A673 (cell line): ENCODE data around the gene RBMS1. TPM values are rescaled to one million over a fixed set of nuclear protein-coding genes. Genes with fewer than 3 reads are reported as not detected.

Experiments used
- BruUV-seq: library from RNA; stranded (reverse); fragments of 400-500 nt; replicated peaks from 2 replicates; lab custom pipeline; 2021; lab: Mats Ljungman, UMichigan
- CTCF ChIA-PET: fragments of 300-600 bp; sonication (Branson Sonifier 250); formaldehyde crosslinking; loops from one replicate; lab custom pipeline; 2022; ENCODE audit warnings: antibody characterized with exemption; lab: Charles Lee
- POLR2A ChIA-PET: fragments of 300-600 bp; sonication (Branson Sonifier 250); formaldehyde crosslinking; loops from one replicate; lab custom pipeline; 2022; ENCODE audit warnings: antibody characterized with exemption; ENCODE audit not compliant: low non-redundant PET; lab: Charles Lee
- DNase-seq: peaks from one replicate; pipeline ENCODE4 v3.0.0-alpha.2; 2015; ENCODE audit warnings: low spot score
- H3K27ac ChIP-seq: fragments of 200-600 bp; sonication (generic); 2 replicates; pipeline ENCODE4 v1.5.1; 2016; ENCODE audit warnings: mixed run types, low read depth, mild to moderate bottlenecking, mixed read lengths, antibody characterized with exemption, low read length; ENCODE audit not compliant: poor library complexity, severe bottlenecking
- H3K27me3 ChIP-seq: fragments of 200-600 bp; sonication (generic); replicated peaks from 2 replicates; pipeline ENCODE4 v1.6.1; 2017; ENCODE audit warnings: mixed run types, low read depth, mild to moderate bottlenecking, mixed read lengths, antibody characterized with exemption, low read length; ENCODE audit not compliant: insufficient read depth, poor library complexity
- H3K36me3 ChIP-seq: fragments of 200-600 bp; sonication (generic); 2 replicates; pipeline ENCODE4 v1.6.1; 2016; ENCODE audit warnings: mixed run types, mild to moderate bottlenecking, mixed read lengths, antibody characterized with exemption, low read length; ENCODE audit not compliant: insufficient read depth, poor library complexity, severe bottlenecking
- H3K4me1 ChIP-seq: fragments of 200-600 bp; sonication (generic); 2 replicates; pipeline ENCODE4 v1.6.1; 2017; ENCODE audit warnings: mixed run types, mild to moderate bottlenecking, mixed read lengths, antibody characterized with exemption, low read length; ENCODE audit not compliant: insufficient read depth, poor library complexity, severe bottlenecking
- H3K4me3 ChIP-seq: fragments of 200-600 bp; sonication (generic); 2 replicates; pipeline ENCODE4 v1.5.1; 2016; ENCODE audit warnings: low read depth, mixed run types, mild to moderate bottlenecking, mixed read lengths, low read length; ENCODE audit not compliant: poor library complexity, severe bottlenecking
- H3K9me3 ChIP-seq: fragments of 200-600 bp; sonication (generic); 2 replicates; pipeline ENCODE4 v1.6.1; 2016; ENCODE audit warnings: mixed run types, low read depth, mild to moderate bottlenecking, mixed read lengths, antibody characterized with exemption, low read length; ENCODE audit not compliant: poor library complexity, severe bottlenecking
- EZH2 ChIP-seq: fragments of 200-600 bp; sonication (generic); IDR thresholded peaks from 2 replicates; pipeline ENCODE4 v1.6.1; 2017; ENCODE audit warnings: borderline replicate concordance, low read depth, mild to moderate bottlenecking, mixed read lengths, antibody characterized with exemption, low read length; ENCODE audit not compliant: poor library complexity, severe bottlenecking
- intact Hi-C: fragments of 100-400 bp; cut with micrococcal nuclease; formaldehyde crosslinking; loops from one replicate; pipeline ENCODE4 v1.10.0; 2022; ENCODE audit not compliant: unreplicated experiment
- total RNA-seq: library from RNA; stranded (reverse); gene quantifications from 2 replicates; pipeline ENCODE4 v1.2.3, GENCODE V29; 2021
- TF ChIP-seq, protein P1 (sequence below): fragments of 300-800, 200-600 bp; sonication (generic); conservative IDR thresholded peaks from 2 replicates; pipeline ENCODE4 v1.5.1; 2017; ENCODE audit warnings: low read depth, mild to moderate bottlenecking, antibody characterized with exemption, low read length, moderate library complexity, mixed read lengths

The RBMS1 gene
- total RNA-seq, 1 experiment from 2014 or later = 84.9 TPM

DNA sequence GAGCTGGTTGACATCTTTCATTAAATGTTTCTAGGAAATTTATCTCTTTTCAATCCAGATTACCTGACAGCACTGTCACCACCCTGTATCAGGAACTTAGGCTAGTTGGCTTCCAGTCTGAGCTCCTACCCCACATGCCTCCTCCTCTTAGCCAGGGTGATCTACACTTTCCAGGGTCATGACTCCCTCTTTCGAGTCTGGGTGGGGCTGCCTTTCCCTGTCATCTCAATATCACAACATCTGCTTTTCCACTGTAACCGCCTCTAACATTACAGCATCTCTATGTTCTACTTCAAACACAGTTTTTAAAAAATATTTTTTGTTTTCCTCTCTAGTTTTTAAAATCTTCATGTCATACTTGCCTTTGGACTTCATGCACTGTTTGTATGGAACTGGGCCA lies 129.2 kb downstream of the RBMS1 start:
- POLR2A ChIA-PET = no interaction called here
- Histone ChIP-seq H3K4me3 (no peak overlapping the region), H3K4me1 (peaks cover 59% of the 10 kb centered on the region), H3K27me3 (no peaks in the 10 kb centered on the region), H3K9me3 (no peaks in the 10 kb centered on the region), H3K27ac (no peak overlapping the region), H3K36me3 (no peaks in the 10 kb centered on the region)
- intact Hi-C loops = no loop called here
- CTCF ChIA-PET = no interaction called here
- no peak for TF ChIP-seq EZH2
- TF ChIP-seq, protein P1, sequence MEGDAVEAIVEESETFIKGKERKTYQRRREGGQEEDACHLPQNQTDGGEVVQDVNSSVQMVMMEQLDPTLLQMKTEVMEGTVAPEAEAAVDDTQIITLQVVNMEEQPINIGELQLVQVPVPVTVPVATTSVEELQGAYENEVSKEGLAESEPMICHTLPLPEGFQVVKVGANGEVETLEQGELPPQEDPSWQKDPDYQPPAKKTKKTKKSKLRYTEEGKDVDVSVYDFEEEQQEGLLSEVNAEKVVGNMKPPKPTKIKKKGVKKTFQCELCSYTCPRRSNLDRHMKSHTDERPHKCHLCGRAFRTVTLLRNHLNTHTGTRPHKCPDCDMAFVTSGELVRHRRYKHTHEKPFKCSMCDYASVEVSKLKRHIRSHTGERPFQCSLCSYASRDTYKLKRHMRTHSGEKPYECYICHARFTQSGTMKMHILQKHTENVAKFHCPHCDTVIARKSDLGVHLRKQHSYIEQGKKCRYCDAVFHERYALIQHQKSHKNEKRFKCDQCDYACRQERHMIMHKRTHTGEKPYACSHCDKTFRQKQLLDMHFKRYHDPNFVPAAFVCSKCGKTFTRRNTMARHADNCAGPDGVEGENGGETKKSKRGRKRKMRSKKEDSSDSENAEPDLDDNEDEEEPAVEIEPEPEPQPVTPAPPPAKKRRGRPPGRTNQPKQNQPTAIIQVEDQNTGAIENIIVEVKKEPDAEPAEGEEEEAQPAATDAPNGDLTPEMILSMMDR = no peak
- TSS peak; percentile 11 for BruUV-seq
- no peak for DNase-seq

DNA sequence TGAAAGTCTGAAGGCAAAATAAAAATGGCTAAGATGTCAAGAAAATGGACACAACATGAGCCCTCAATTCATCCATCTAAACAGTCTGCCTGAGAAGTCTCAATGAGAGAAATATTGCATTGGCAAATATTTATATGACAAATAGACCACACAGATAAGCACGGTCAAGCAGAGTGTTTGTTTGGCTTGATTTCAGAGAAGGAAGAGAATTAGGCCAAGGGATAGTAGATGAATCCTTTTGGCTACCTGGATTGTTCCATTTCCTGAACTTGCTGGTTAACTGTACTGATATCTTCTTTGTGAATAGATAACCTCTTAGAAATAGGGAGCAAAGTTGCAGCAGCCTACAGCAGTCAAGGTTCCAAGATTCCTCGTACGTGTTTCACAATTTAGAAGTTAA lies 129.6 kb downstream of the RBMS1 start:
- DNase-seq = no peak
- Histone ChIP-seq H3K4me1 (peaks cover 55% of the 10 kb centered on the region), H3K4me3 (no peak overlapping the region), H3K9me3 (no peaks in the 10 kb centered on the region), H3K36me3 (no peaks in the 10 kb centered on the region), H3K27me3 (no peaks in the 10 kb centered on the region), H3K27ac (no peak overlapping the region)
- TF ChIP-seq, protein P1 = no peak
- no peak for TF ChIP-seq EZH2
- POLR2A ChIA-PET = no interaction called here
- intact Hi-C loops = no loop called here
- no TSS peak for BruUV-seq
- CTCF ChIA-PET = no interaction called here

DNA sequence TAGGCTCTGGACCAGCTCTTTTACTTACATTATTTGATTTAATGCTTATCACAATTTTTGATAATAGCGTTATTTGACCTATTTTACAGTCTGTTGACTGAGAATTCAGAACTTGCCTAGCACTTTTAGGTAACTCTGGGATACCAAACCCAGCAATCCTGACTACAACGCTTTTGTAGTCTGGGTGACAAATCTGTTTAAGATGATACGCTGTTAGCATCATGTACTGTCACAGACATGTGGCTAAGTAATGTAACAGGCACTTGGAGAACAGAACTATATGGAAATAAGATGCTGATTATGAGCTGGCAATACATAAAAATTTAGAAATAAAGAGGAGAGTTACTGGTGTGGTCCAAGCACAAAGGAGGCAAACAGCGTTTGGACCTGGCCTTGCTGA lies 130.6 kb downstream of the RBMS1 start:
- Histone ChIP-seq H3K4me3 (no peak overlapping the region), H3K4me1 (peaks cover 53% of the 10 kb centered on the region), H3K27me3 (no peaks in the 10 kb centered on the region), H3K9me3 (no peaks in the 10 kb centered on the region), H3K27ac (no peak overlapping the region), H3K36me3 (no peaks in the 10 kb centered on the region)
- no TSS peak for BruUV-seq
- intact Hi-C loops = no loop called here
- DNase-seq = no peak
- POLR2A ChIA-PET = no interaction called here
- TF ChIP-seq, protein P1 = no peak
- no peak for TF ChIP-seq EZH2
- CTCF ChIA-PET = no interaction called here
